GM12892 (cell line): Measurements from ENCODE around the gene PDHB.

Experiments
- POLR2A ChIP-seq: IDR thresholded peaks from 2 replicates; pipeline ENCODE4 v1.6.1; 2011; ENCODE audit warnings: low read depth, low read length, control low read depth
- POLR2AphosphoS5 ChIP-seq: IDR thresholded peaks from 2 replicates; pipeline ENCODE4 v1.6.1; 2011; ENCODE audit warnings: low read depth, low read length, control low read depth

DNA sequence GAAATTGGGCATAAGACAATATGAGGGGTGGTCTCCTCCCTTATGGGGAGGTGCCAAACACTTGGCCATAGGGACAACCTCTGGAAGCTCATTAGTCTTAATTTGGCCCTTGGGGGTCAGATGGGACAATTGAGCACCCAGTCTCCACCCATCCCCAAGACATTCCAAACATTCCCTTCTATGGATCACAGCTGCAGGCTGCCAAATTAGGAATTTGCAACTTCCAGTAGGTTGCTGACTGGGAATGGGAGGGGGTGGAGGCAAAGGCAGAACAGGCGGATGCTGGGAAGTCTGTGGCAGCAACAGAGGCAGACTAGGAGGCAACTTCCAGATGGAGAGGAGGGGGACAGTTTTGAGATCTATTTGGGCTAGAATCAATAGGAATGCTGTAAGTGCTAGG lies 1.4 kb upstream of the PDHB start:
- no peak for TF ChIP-seq POLR2A
- no peak for TF ChIP-seq POLR2AphosphoS5
